Measurements from ENCODE around the gene LSP1.
"Not testable (repeated sequence)": the region's sequence is repeated elsewhere in the genome, so short reads cannot be mapped to it uniquely, and the experiment has no call there.

LSP1 gene

GRCh38 chr11:1936781-1937615 lies 84.1 kb downstream of the LSP1 start:
- no peak overlapping the region for H3K27ac ChIP-seq (ENCODE audit: low read depth, low read length)
- H3K79me2 ChIP-seq (ENCODE audit: control insufficient read depth, insufficient read depth, low read length, unreplicated experiment) = no peaks in the 10 kb centered on the region
- H3K27me3 ChIP-seq (ENCODE audit: insufficient read depth, low read length) = peaks cover 6% of the 10 kb centered on the region; the same call in 1 of the 2 replicates
- no peak overlapping the region for H3K4me3 ChIP-seq (ENCODE audit: low read depth, low read length)
- H3K4me1 ChIP-seq (ENCODE audit: control insufficient read depth, insufficient read depth, low read length, unreplicated experiment) = no peaks in the 10 kb centered on the region
- H3K36me3 ChIP-seq (ENCODE audit: insufficient read depth, low read length) = no peaks in the 10 kb centered on the region
- H2AFZ ChIP-seq (ENCODE audit: low read length, unreplicated experiment) = no peak overlapping the region

GRCh38 chr11:1937616-1938342 lies 84.9 kb downstream of the LSP1 start:
- no peaks in the 10 kb centered on the region for H3K79me2 ChIP-seq (ENCODE audit: control insufficient read depth, insufficient read depth, low read length, unreplicated experiment)
- H3K27ac ChIP-seq (ENCODE audit: low read depth, low read length) = no peak overlapping the region
- no peak overlapping the region for H3K4me3 ChIP-seq (ENCODE audit: low read depth, low read length)
- no peaks in the 10 kb centered on the region for H3K4me1 ChIP-seq (ENCODE audit: control insufficient read depth, insufficient read depth, low read length, unreplicated experiment)
- H3K36me3 ChIP-seq (ENCODE audit: insufficient read depth, low read length) = no peaks in the 10 kb centered on the region
- H2AFZ ChIP-seq (ENCODE audit: low read length, unreplicated experiment) = no peak overlapping the region
- peaks cover 6% of the 10 kb centered on the region; the same call in 1 of the 2 replicates for H3K27me3 ChIP-seq (ENCODE audit: insufficient read depth, low read length)

GRCh38 chr11:1938343-1939005 lies 85.6 kb downstream of the LSP1 start:
- H3K27ac ChIP-seq (ENCODE audit: low read depth, low read length) = no peak overlapping the region
- peaks cover 6% of the 10 kb centered on the region; the same call in 1 of the 2 replicates for H3K27me3 ChIP-seq (ENCODE audit: insufficient read depth, low read length)
- no peak overlapping the region for H2AFZ ChIP-seq (ENCODE audit: low read length, unreplicated experiment)
- H3K4me3 ChIP-seq (ENCODE audit: low read depth, low read length) = no peak overlapping the region
- H3K4me1 ChIP-seq (ENCODE audit: control insufficient read depth, insufficient read depth, low read length, unreplicated experiment) = peaks cover 1% of the 10 kb centered on the region
- H3K36me3 ChIP-seq (ENCODE audit: insufficient read depth, low read length) = no peaks in the 10 kb centered on the region
- no peaks in the 10 kb centered on the region for H3K79me2 ChIP-seq (ENCODE audit: control insufficient read depth, insufficient read depth, low read length, unreplicated experiment)

- no peak overlapping the region for H3K4me3 ChIP-seq (ENCODE audit: low read depth, low read length)
- no peak overlapping the region for H3K27ac ChIP-seq (ENCODE audit: low read depth, low read length)
- H3K27me3 ChIP-seq (ENCODE audit: insufficient read depth, low read length) = peaks cover 5% of the 10 kb centered on the region; the same call in 1 of the 2 replicates
- peaks cover 7% of the 10 kb centered on the region for H3K4me1 ChIP-seq (ENCODE audit: control insufficient read depth, insufficient read depth, low read length, unreplicated experiment)
- no peak overlapping the region for H2AFZ ChIP-seq (ENCODE audit: low read length, unreplicated experiment)
- no peaks in the 10 kb centered on the region for H3K36me3 ChIP-seq (ENCODE audit: insufficient read depth, low read length)
- H3K79me2 ChIP-seq (ENCODE audit: control insufficient read depth, insufficient read depth, low read length, unreplicated experiment) = no peaks in the 10 kb centered on the region
Observed at GRCh38 chr11:1939006-1939625, 86.2 kb downstream of the LSP1 start.

GRCh38 chr11:1939788-1940187 lies 86.9 kb downstream of the LSP1 start:
- H3K4me1 ChIP-seq (ENCODE audit: control insufficient read depth, insufficient read depth, low read length, unreplicated experiment); H2AFZ ChIP-seq (ENCODE audit: low read length, unreplicated experiment); H3K27ac ChIP-seq (ENCODE audit: low read depth, low read length): not testable (repeated sequence)

More at GRCh38 chr11:1939788-1940187, 86.9 kb downstream of the LSP1 start:
- not testable (repeated sequence) for H3K79me2 ChIP-seq (ENCODE audit: control insufficient read depth, insufficient read depth, low read length, unreplicated experiment); H3K36me3 ChIP-seq (ENCODE audit: insufficient read depth, low read length); H3K4me3 ChIP-seq (ENCODE audit: low read depth, low read length); H3K27me3 ChIP-seq (ENCODE audit: insufficient read depth, low read length)

All from ACC112 (cell line).